Stimulated activated CD4-positive, alpha-beta T cell treated with anti-CD3 and anti-CD28 coated beads, Interleukin-15, amount 100 ng/mL, for 48 hours (primary cell): ENCODE results near the gene GFI1B.
"Not testable (repeated sequence)": the region's sequence is repeated elsewhere in the genome, so short reads cannot be mapped to it uniquely, and the experiment has no call there.

Source experiments
- DNase-seq, 2 donors: peaks; one replicate each; pipeline ENCODE4 v3.0.0-alpha.2; 2020; ENCODE audit warnings: low read depth in 2 of 2

The GFI1B gene

GRCh38 chr9:132969783-132970182 lies 8.7 kb upstream of the GFI1B start:
- no peak for DNase-seq

- no peak for DNase-seq
These were observed 8.0 kb upstream of the GFI1B start for GRCh38 chr9:132970324-132971062.

- DNase-seq: no peak
These were observed 5.3 kb upstream of the GFI1B start for GRCh38 chr9:132973166-132973565.

GRCh38 chr9:132973713-132974112 lies 4.8 kb upstream of the GFI1B start:
- no peak for DNase-seq

- DNase-seq: no peak
These were observed 2.5 kb upstream of the GFI1B start for GRCh38 chr9:132975961-132976360.

- no peak for DNase-seq
These were observed 1.9 kb upstream of the GFI1B start for GRCh38 chr9:132976571-132976970.

- DNase-seq: no peak
These were observed 413 bp upstream of the GFI1B start for GRCh38 chr9:132978112-132978450.

- no peak for DNase-seq
These were observed 1.7 kb downstream of the GFI1B start for GRCh38 chr9:132980157-132980556.

GRCh38 chr9:132982458-132982857 lies 4.0 kb downstream of the GFI1B start:
- DNase-seq: no peak

- no peak for DNase-seq
These were observed 5.2 kb downstream of the GFI1B start for GRCh38 chr9:132983491-132984201.

GRCh38 chr9:132984202-132985070 lies 5.9 kb downstream of the GFI1B start:
- DNase-seq: no peak

GRCh38 chr9:132985071-132985350 lies 6.5 kb downstream of the GFI1B start:
- DNase-seq: no peak

GRCh38 chr9:132985489-132985888 lies 7.0 kb downstream of the GFI1B start:
- DNase-seq: no peak

- DNase-seq: no peak
These were observed 7.6 kb downstream of the GFI1B start for GRCh38 chr9:132986114-132986513.

- no peak for DNase-seq
These were observed 8.4 kb downstream of the GFI1B start for GRCh38 chr9:132986640-132987620.

GRCh38 chr9:132988244-132989013 lies 9.9 kb downstream of the GFI1B start:
- DNase-seq: no peak

GRCh38 chr9:132989014-132989310 lies 10.5 kb downstream of the GFI1B start:
- DNase-seq: no peak

- DNase-seq: no peak
These were observed 11.0 kb downstream of the GFI1B start for GRCh38 chr9:132989414-132989996.

GRCh38 chr9:132989998-132990557 lies 11.6 kb downstream of the GFI1B start:
- DNase-seq: not testable (repeated sequence)

- DNase-seq: no peak
These were observed 12.3 kb downstream of the GFI1B start for GRCh38 chr9:132990781-132991180.
